Gastrocnemius medialis (tissue), 4 donors: Measurements from ENCODE around the gene BPIFB4. TPM values are rescaled to one million over a fixed set of nuclear protein-coding genes. Genes with fewer than 3 reads are reported as not detected.

ENCODE experiments used
- ATAC-seq, 2 donors: fragments of 150-250 bp; one replicate each; pipeline ENCODE4 v1.9.1; 2016
- DNase-seq, 2 donors: peaks; one replicate each; pipeline ENCODE4 v3.0.0-alpha.2; 2019
- H3K27ac ChIP-seq, 4 donors: fragments of 200-600 bp; sonication (generic); 1 replicate in 1 of 4; 2 replicates in 3 of 4; pipeline ENCODE4 v1.5.1; 2016 to 2018; ENCODE audit warnings: mild to moderate bottlenecking in 2 of 4, moderate library complexity in 1 of 4
- H3K27me3 ChIP-seq, 3 donors: fragments of 200-600 bp; sonication (generic) in 2 of 3; 1 replicate in 1 of 3; 2 replicates in 2 of 3; pipeline versions ENCODE4 v1.5.1 to v1.6.0; 2016 to 2019; ENCODE audit warnings: mild to moderate bottlenecking in 1 of 3, moderate library complexity in 1 of 3
- H3K36me3 ChIP-seq, 2 donors: fragments of 200-600 bp; sonication (generic) in 1 of 2; one replicate each; pipeline ENCODE4 v1.5.1; 2017 to 2018
- H3K4me1 ChIP-seq, 2 donors: fragments of 200-600 bp; sonication (generic) in 1 of 2; one replicate each; pipeline ENCODE4 v1.5.1; 2016 to 2017; ENCODE audit warnings: mild to moderate bottlenecking in 2 of 2
- H3K4me3 ChIP-seq, 4 donors: fragments of 200-600 bp; sonication (generic) in 3 of 4; 1 replicate in 1 of 4; 2 replicates in 3 of 4; pipeline ENCODE4 v1.5.1; 2016 to 2019; ENCODE audit warnings: mild to moderate bottlenecking in 2 of 4
- H3K9me3 ChIP-seq, 3 donors: fragments of 200-600 bp; sonication (generic) in 2 of 3; 1 replicate in 1 of 3; 2 replicates in 2 of 3; pipeline ENCODE4 v1.5.1; 2016 to 2019
- CTCF ChIP-seq, 5 experiments: fragments of 450-650 bp in 3 of 5; fragments of 200-600 bp in 2 of 5; sonication (generic) in 2 of 5; IDR thresholded peaks in 4 of 5; conservative IDR thresholded peaks in 1 of 5; 1 replicate in 4 of 5; 2 replicates in 1 of 5; pipeline ENCODE4 v1.5.1; 2016 to 2019; ENCODE audit warnings: antibody characterized with exemption in 5 of 5, mild to moderate bottlenecking in 3 of 5, moderate library complexity in 3 of 5
- POLR2A ChIP-seq, 2 donors: fragments of 450-650 bp; IDR thresholded peaks; one replicate each; pipeline ENCODE4 v1.6.1; 2017; ENCODE audit warnings: antibody characterized with exemption in 2 of 2, mild to moderate bottlenecking in 2 of 2, moderate library complexity in 2 of 2
- in situ Hi-C, 4 donors: fragments of 200-750 bp; cut with MboI; loops; one replicate each; pipeline versions ENCODE4 v1.15.0 to v1.8.0; 2017; ENCODE audit warnings: low sequenced_read_pairs in 4 of 4
- intact Hi-C: fragments of 100-400 bp; cut with DNase I; formaldehyde crosslinking; loops from one replicate; pipeline ENCODE4 v1.15.1; 2023; ENCODE audit warnings: low total_unique reads
- total RNA-seq, 4 donors: library from RNA; depleted of rRNA; stranded (reverse); fragments of >200 nt; gene quantifications; one replicate each; pipeline versions ENCODE4 v1.1.0 to v1.2.3, GENCODE V29; 2016

BPIFB4 gene
- total RNA-seq, 4 donors from 2014 or later, result not detected

GRCh38 chr20:33072362-33072761 lies 7.1 kb upstream of the BPIFB4 start:
- intact Hi-C loops, result no loop called here
- Histone ChIP-seq H3K4me1 (no peaks in the 10 kb centered on the region), H3K36me3 (no peaks in the 10 kb centered on the region), H3K27me3 (peaks cover 0 to 10% (median 5%) of the 10 kb centered on the region in 3 donors), H3K4me3 (no peak overlapping the region), H3K9me3 (no peaks in the 10 kb centered on the region), H3K27ac (no peak overlapping the region)
- in situ Hi-C loops, result no loop called here
- ATAC-seq (no peak), DNase-seq (no peak)
- TF ChIP-seq CTCF (IDR thresholded peaks at IDR 0.05 in 4 of 5, conservative IDR thresholded peaks at IDR 0.05 in 1 of 5) (no peak), POLR2A (IDR thresholded peaks at IDR 0.05) (no peak)

GRCh38 chr20:33072813-33073212 lies 6.6 kb upstream of the BPIFB4 start:
- peaks cover 0 to 15% (median 5%) of the 10 kb centered on the region in 3 donors for H3K27me3 ChIP-seq

GRCh38 chr20:33074675-33075074 lies 4.8 kb upstream of the BPIFB4 start:
- in situ Hi-C loops, result no loop called here
- DNase-seq (no peak), ATAC-seq (no peak)
- no peaks in the 10 kb centered on the region for H3K9me3 ChIP-seq
- peaks cover 0 to 15% (median 5%) of the 10 kb centered on the region in 3 donors for H3K27me3 ChIP-seq
- intact Hi-C loops, result no loop called here
- H3K4me3 ChIP-seq, result no peak overlapping the region
- no peak for TF ChIP-seq POLR2A (IDR thresholded peaks at IDR 0.05)
- no peak for TF ChIP-seq CTCF (IDR thresholded peaks at IDR 0.05 in 4 of 5, conservative IDR thresholded peaks at IDR 0.05 in 1 of 5)
- H3K27ac ChIP-seq, result no peak overlapping the region
- H3K4me1 ChIP-seq, result no peaks in the 10 kb centered on the region
- H3K36me3 ChIP-seq, result no peaks in the 10 kb centered on the region

More at GRCh38 chr20:33072813-33073212, 6.6 kb upstream of the BPIFB4 start:
- no peak for TF ChIP-seq POLR2A (IDR thresholded peaks at IDR 0.05)
- TF ChIP-seq CTCF (IDR thresholded peaks at IDR 0.05 in 4 of 5, conservative IDR thresholded peaks at IDR 0.05 in 1 of 5), result no peak
- no peaks in the 10 kb centered on the region for H3K36me3 ChIP-seq
- H3K9me3 ChIP-seq, result no peaks in the 10 kb centered on the region
- in situ Hi-C loops, result no loop called here
- H3K4me3 ChIP-seq, result no peak overlapping the region
- H3K27ac ChIP-seq, result no peak overlapping the region
- intact Hi-C loops, result no loop called here
- H3K4me1 ChIP-seq, result no peaks in the 10 kb centered on the region
- ATAC-seq (no peak), DNase-seq (no peak)

GRCh38 chr20:33075281-33075680 lies 4.2 kb upstream of the BPIFB4 start:
- no peak for DNase-seq
- ATAC-seq, result no peak
- no peak overlapping the region for H3K27ac ChIP-seq
- intact Hi-C loops, result no loop called here
- H3K27me3 ChIP-seq, result peaks cover 0 to 15% (median 5%) of the 10 kb centered on the region in 3 donors
- H3K4me1 ChIP-seq, result no peaks in the 10 kb centered on the region
- in situ Hi-C loops, result no loop called here
- H3K9me3 ChIP-seq, result no peaks in the 10 kb centered on the region
- TF ChIP-seq POLR2A (IDR thresholded peaks at IDR 0.05), result no peak
- no peak for TF ChIP-seq CTCF (IDR thresholded peaks at IDR 0.05 in 4 of 5, conservative IDR thresholded peaks at IDR 0.05 in 1 of 5)
- no peaks in the 10 kb centered on the region for H3K36me3 ChIP-seq
- H3K4me3 ChIP-seq, result no peak overlapping the region
